ENCODE data around the gene GABARAPL2.
"Not testable (repeated sequence)": the region's sequence is repeated elsewhere in the genome, so short reads cannot be mapped to it uniquely, and the experiment has no call there.

Gene GABARAPL2

DNA sequence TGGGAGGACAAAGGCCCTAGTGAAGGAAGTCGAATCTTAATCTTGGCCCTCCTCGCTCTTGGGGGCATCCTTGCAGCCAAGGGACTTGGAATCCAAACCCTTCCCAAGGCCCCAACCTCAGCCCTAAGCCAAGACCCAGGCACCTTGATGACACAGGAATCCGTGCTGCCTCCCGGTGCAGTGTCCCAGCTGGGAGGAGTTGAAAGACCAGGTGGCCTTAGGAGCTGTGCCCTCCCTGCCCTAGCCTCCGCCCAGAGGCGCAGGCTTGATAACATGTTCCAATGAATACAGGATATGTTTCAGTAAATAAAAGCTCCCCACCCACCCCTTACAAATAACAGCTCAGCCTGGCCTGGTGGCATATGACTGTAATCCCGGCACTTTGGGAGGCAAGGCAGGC, 30.3 kb upstream of the GABARAPL2 start, which contains the start of gene CHST5:
TSS of gene CHST5 (minus strand) at position 208 of the 400 bp plus-strand sequence. CDS start 5,724 bp downstream, outside the sequence.
- no peak within 1 kb of the TSS for H3K27ac ChIP-seq (ENCODE audit: low read depth, low read length)
- H3K36me3 ChIP-seq (ENCODE audit: control insufficient read depth, insufficient read depth, low read length): no peaks in the 10 kb centered on the region
- H3K9me3 ChIP-seq (ENCODE audit: control insufficient read depth, insufficient read depth, low read length): no peaks in the 10 kb centered on the region
- no peak within 1 kb of the TSS for H3K4me3 ChIP-seq (ENCODE audit: low read depth, low read length)
- no peaks in the 10 kb centered on the region for H3K4me1 ChIP-seq (ENCODE audit: control insufficient read depth, insufficient read depth, low read length)
- no peaks in the 10 kb centered on the region for H3K27me3 ChIP-seq (ENCODE audit: control insufficient read depth, insufficient read depth, low read length)
- H3K9ac ChIP-seq (ENCODE audit: low read depth, low read length): no peak within 1 kb of the TSS

DNA sequence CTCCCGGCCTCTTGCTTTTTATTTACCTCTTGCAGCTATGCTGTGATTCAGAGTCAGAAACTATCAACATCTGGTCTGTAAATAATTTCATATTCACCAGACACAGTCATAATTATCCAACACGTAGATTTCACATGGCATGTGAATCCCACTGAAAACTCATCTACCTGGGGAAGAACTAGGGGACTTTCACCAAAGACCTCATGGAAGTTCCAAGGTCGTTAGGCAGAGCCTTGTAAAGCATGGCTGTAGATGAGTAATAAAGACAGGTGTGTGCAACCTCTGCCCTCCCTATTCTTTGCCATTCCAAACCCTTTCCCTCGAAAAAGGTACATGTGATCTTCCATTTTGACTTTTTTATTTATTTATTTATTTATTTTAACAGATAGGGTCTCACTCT, 28.4 kb upstream of the GABARAPL2 start:
- Histone ChIP-seq H3K9ac (ENCODE audit: low read depth, low read length) (no peak overlapping the region), H3K4me3 (ENCODE audit: low read depth, low read length) (no peak overlapping the region), H3K4me1 (ENCODE audit: control insufficient read depth, insufficient read depth, low read length) (no peaks in the 10 kb centered on the region), H3K36me3 (ENCODE audit: control insufficient read depth, insufficient read depth, low read length) (no peaks in the 10 kb centered on the region), H3K9me3 (ENCODE audit: control insufficient read depth, insufficient read depth, low read length) (no peaks in the 10 kb centered on the region), H3K27ac (ENCODE audit: low read depth, low read length) (no peak overlapping the region), H3K27me3 (ENCODE audit: control insufficient read depth, insufficient read depth, low read length) (no peaks in the 10 kb centered on the region)

DNA sequence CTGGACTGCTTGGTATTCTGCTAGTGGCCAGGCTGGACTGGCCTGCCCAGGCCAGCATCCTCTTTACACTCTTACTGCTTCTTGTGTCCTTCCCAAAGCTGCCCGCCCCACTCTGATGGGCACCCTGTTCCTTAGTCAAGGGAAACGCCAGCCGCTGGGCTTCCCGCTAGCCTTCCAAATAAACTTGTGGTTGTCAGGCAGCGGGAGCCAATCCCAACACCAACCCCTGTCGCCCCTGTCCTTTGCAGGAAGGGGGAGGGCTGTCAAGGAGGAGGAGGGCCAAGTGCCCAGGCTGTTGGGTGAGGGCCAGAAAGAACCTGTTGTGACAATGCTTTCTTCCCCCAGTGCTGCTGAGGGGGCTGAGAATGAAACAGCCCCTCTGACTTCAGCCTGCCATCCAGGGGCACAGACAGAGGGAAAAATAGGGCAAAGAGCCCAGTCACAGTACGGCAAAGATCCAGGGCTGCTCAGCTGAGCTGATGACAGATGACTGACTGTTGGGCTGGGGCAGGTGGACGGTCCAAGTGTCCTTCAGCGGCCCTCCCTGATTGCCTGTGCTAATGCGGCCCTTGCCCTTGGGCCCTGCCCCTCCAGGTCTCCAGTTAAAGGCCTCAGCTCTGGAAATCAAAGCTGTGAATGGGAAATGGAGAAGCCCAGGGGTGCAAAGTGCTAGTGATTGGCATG, 27.2 kb upstream of the GABARAPL2 start:
- H3K27ac ChIP-seq (ENCODE audit: low read depth, low read length); H3K4me1 ChIP-seq (ENCODE audit: control insufficient read depth, insufficient read depth, low read length); H3K36me3 ChIP-seq (ENCODE audit: control insufficient read depth, insufficient read depth, low read length); H3K27me3 ChIP-seq (ENCODE audit: control insufficient read depth, insufficient read depth, low read length); H3K9ac ChIP-seq (ENCODE audit: low read depth, low read length); H3K4me3 ChIP-seq (ENCODE audit: low read depth, low read length); H3K9me3 ChIP-seq (ENCODE audit: control insufficient read depth, insufficient read depth, low read length): not testable (repeated sequence)

DNA sequence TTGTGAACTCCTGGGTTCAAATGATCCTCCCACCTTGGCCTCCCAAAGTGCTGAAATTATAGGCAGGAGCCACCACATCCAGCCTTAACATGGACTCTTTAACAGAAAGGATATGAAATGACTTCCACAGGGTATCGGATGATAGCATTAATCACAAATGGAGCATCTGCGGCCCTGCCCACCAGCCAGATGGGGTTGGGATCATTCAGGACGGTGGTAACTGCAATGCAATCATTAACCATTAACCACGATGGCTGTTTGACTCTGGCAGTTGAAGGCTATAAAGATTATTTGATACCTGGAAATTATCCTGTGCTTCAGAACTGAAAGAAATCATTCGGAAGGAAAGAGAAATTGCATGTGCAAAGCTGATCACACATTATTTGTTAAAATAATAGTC, 24.9 kb upstream of the GABARAPL2 start:
- 0 out of 2 replicates have a peak, but pooled peaks cover 3% of the 10 kb centered on the region for H3K36me3 ChIP-seq (ENCODE audit: control insufficient read depth, insufficient read depth, low read length)
- no peak overlapping the region for H3K27ac ChIP-seq (ENCODE audit: low read depth, low read length)
- no peaks in the 10 kb centered on the region for H3K9me3 ChIP-seq (ENCODE audit: control insufficient read depth, insufficient read depth, low read length)
- H3K4me1 ChIP-seq (ENCODE audit: control insufficient read depth, insufficient read depth, low read length): no peaks in the 10 kb centered on the region
- no peaks in the 10 kb centered on the region for H3K27me3 ChIP-seq (ENCODE audit: control insufficient read depth, insufficient read depth, low read length)
- H3K9ac ChIP-seq (ENCODE audit: low read depth, low read length): no peak overlapping the region
- no peak overlapping the region for H3K4me3 ChIP-seq (ENCODE audit: low read depth, low read length)

DNA sequence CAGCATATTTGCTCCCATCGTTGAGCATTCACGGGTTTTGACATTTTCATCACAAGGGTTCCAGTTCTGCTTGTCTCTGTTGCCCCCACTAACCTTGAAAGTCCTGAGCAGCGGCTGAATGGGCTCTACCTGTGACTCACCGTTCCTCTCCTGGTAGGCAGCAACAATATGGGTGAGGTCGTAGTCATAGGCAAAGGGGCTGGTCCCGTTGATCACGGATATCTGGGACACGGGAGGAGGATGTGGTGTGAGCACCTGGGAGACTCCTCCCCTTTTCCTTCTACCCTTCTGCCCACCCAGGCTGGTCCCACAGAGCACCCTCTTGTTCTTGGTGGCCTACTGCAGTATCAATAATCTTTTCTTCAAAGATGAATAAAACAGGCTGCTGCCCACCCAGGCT, 23.7 kb upstream of the GABARAPL2 start:
- not testable (repeated sequence) for H3K9ac ChIP-seq (ENCODE audit: low read depth, low read length); H3K27me3 ChIP-seq (ENCODE audit: control insufficient read depth, insufficient read depth, low read length); H3K4me1 ChIP-seq (ENCODE audit: control insufficient read depth, insufficient read depth, low read length); H3K9me3 ChIP-seq (ENCODE audit: control insufficient read depth, insufficient read depth, low read length); H3K27ac ChIP-seq (ENCODE audit: low read depth, low read length); H3K36me3 ChIP-seq (ENCODE audit: control insufficient read depth, insufficient read depth, low read length); H3K4me3 ChIP-seq (ENCODE audit: low read depth, low read length)

DNA sequence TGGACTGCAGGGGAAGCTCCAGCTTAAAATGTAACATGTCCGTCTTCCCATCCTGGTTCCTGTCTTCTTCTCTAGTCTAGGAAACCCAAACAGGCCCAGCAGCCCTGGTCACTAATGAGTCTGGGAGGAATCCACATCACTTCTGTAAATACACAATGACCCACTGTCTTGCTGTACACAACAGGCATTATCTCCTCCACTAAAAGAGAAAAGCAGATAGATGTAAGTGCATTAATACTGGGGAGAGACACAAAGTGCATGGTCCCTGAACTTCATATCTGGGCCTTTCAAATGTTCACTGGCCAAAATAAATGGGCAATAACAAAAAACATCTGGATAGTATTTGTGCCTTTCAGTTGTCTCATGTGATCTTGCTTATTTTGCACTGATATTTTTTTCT, 20.3 kb upstream of the GABARAPL2 start:
- H3K9me3 ChIP-seq (ENCODE audit: control insufficient read depth, insufficient read depth, low read length); H3K4me3 ChIP-seq (ENCODE audit: low read depth, low read length); H3K27ac ChIP-seq (ENCODE audit: low read depth, low read length); H3K4me1 ChIP-seq (ENCODE audit: control insufficient read depth, insufficient read depth, low read length); H3K27me3 ChIP-seq (ENCODE audit: control insufficient read depth, insufficient read depth, low read length); H3K36me3 ChIP-seq (ENCODE audit: control insufficient read depth, insufficient read depth, low read length); H3K9ac ChIP-seq (ENCODE audit: low read depth, low read length): not testable (repeated sequence)

DNA sequence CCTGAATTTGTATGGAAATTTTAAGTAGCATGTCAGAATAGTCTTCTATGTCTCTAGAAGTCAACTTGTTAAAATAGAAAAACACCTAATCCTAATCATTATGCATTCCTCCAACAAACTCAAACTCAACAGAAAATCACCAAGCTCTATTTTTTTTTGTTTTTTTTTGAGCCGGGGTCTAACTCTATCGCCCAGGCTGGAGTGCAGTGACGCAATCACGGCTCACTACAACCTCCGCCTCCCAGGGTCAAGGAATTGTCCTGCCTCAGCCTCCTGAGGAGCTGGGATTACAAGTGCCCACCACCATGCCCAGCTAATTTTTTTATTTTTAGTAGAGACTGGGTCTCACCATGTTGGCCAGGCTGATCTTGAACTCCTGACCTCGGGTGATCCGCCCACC, 19.9 kb upstream of the GABARAPL2 start:
- Histone ChIP-seq H3K36me3 (ENCODE audit: control insufficient read depth, insufficient read depth, low read length) (0 out of 2 replicates have a peak, but pooled peaks cover 3% of the 10 kb centered on the region), H3K9ac (ENCODE audit: low read depth, low read length) (no peak overlapping the region), H3K9me3 (ENCODE audit: control insufficient read depth, insufficient read depth, low read length) (no peaks in the 10 kb centered on the region), H3K4me3 (ENCODE audit: low read depth, low read length) (no peak overlapping the region), H3K4me1 (ENCODE audit: control insufficient read depth, insufficient read depth, low read length) (peaks cover 3% of the 10 kb centered on the region; the same call in 1 of the 2 replicates), H3K27ac (ENCODE audit: low read depth, low read length) (no peak overlapping the region), H3K27me3 (ENCODE audit: control insufficient read depth, insufficient read depth, low read length) (no peaks in the 10 kb centered on the region)

DNA sequence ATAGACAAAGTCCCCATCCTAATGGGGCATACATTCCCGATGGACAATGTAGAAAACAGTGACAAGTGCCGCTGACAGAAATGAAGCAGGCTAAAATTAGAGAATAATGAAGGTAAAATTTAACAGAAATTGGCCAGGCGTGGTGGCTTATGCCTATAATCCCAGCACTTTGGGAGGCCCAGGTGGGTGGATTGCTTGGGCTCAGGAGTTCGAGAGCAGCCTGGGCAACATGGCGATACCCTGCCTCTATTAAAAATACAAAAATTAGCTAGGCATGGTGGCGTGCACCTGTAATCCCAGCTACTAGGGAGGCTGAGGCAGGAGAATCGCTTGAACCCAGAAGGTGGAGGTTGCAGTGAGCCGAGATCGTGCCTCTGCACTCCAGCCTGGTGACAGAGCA, 17.7 kb upstream of the GABARAPL2 start:
- not testable (repeated sequence) for H3K36me3 ChIP-seq (ENCODE audit: control insufficient read depth, insufficient read depth, low read length); H3K27me3 ChIP-seq (ENCODE audit: control insufficient read depth, insufficient read depth, low read length); H3K9me3 ChIP-seq (ENCODE audit: control insufficient read depth, insufficient read depth, low read length); H3K27ac ChIP-seq (ENCODE audit: low read depth, low read length); H3K4me3 ChIP-seq (ENCODE audit: low read depth, low read length); H3K9ac ChIP-seq (ENCODE audit: low read depth, low read length); H3K4me1 ChIP-seq (ENCODE audit: control insufficient read depth, insufficient read depth, low read length)

DNA sequence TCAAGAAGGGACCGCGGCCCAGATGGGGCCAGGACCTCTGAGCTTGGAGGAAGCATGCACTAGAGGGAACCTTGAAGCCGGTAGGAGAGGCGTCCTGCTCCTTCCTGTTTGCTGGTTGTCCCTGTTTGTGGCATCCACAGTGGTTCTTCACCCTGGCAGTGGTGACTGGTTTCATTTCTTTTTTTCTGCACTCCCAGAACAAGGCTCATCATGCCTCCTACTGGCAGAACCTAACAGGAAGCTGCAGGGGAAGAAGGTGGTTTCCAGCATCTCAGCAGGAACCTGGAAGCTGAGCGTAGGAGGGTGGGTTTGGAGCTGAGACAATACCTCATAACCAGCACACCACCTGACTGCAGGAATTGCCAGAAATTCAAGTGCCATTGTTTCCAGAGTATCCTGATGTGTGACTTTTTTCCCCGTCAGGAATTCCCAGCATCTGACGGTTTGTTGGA, 15.9 kb upstream of the GABARAPL2 start:
- Histone ChIP-seq H3K4me1 (ENCODE audit: control insufficient read depth, insufficient read depth, low read length) (peaks cover 7% of the 10 kb centered on the region), H3K9me3 (ENCODE audit: control insufficient read depth, insufficient read depth, low read length) (no peaks in the 10 kb centered on the region), H3K4me3 (ENCODE audit: low read depth, low read length) (no peak overlapping the region), H3K27ac (ENCODE audit: low read depth, low read length) (peak overlapping the region; percentile 47), H3K9ac (ENCODE audit: low read depth, low read length) (no peak overlapping the region), H3K36me3 (ENCODE audit: control insufficient read depth, insufficient read depth, low read length) (no peaks in the 10 kb centered on the region), H3K27me3 (ENCODE audit: control insufficient read depth, insufficient read depth, low read length) (no peaks in the 10 kb centered on the region)

DNA sequence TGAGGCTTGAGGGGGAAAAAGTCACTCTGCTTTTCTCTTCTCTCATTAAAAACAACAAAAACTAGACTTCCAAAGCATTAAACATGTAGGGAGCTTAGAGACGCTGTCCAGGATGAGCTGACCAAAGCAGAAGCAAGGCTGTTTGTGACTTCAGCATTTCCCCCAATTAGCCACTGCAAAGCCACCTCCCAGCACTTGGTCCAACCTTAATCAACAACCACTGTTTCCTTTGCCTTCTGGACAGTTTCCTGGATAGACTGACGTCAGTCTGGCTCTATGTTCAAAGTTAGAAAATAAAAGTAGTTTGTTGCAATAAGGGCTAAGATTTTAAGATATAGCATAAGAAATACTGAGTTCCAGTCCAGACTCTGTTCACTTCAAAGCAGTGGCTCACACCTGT, 13.2 kb upstream of the GABARAPL2 start:
- Histone ChIP-seq H3K36me3 (ENCODE audit: control insufficient read depth, insufficient read depth, low read length) (no peaks in the 10 kb centered on the region), H3K27me3 (ENCODE audit: control insufficient read depth, insufficient read depth, low read length) (no peaks in the 10 kb centered on the region), H3K27ac (ENCODE audit: low read depth, low read length) (no peak overlapping the region), H3K4me3 (ENCODE audit: low read depth, low read length) (no peak overlapping the region), H3K9me3 (ENCODE audit: control insufficient read depth, insufficient read depth, low read length) (no peaks in the 10 kb centered on the region), H3K4me1 (ENCODE audit: control insufficient read depth, insufficient read depth, low read length) (peaks cover 10% of the 10 kb centered on the region), H3K9ac (ENCODE audit: low read depth, low read length) (no peak overlapping the region)

DNA sequence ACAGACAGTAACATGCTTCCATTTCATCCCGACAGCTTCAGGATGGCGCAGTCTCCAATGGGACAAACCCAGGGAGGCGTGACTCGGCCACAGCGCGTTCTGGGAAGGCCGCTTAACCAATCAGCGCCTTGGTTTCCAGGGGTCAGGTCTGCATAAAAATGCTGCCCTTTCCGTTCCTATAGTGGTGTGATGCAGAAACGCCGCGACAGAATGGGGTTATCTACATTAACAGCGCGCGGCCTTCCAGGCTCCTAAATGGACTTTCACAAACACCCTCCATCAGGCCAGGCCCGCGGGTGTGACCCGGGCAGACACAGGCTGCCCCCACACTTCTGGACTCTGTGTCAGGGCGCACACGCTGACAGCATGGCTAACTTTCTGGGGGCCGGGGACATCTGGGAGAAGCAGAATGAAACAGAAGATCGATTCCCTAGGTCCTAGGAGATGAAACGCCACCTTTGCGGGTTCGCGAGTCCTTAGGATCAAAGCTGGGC, 10.9 kb upstream of the GABARAPL2 start:
- no peaks in the 10 kb centered on the region for H3K36me3 ChIP-seq (ENCODE audit: control insufficient read depth, insufficient read depth, low read length)
- peak overlapping the region; percentile 71 for H3K27ac ChIP-seq (ENCODE audit: low read depth, low read length)
- H3K9me3 ChIP-seq (ENCODE audit: control insufficient read depth, insufficient read depth, low read length): no peaks in the 10 kb centered on the region
- peak overlapping the region; percentile 64 for H3K9ac ChIP-seq (ENCODE audit: low read depth, low read length)
- peaks cover 15% of the 10 kb centered on the region for H3K4me1 ChIP-seq (ENCODE audit: control insufficient read depth, insufficient read depth, low read length)
- peak overlapping the region; percentile 84 for H3K4me3 ChIP-seq (ENCODE audit: low read depth, low read length)
- no peaks in the 10 kb centered on the region for H3K27me3 ChIP-seq (ENCODE audit: control insufficient read depth, insufficient read depth, low read length)
